Spinal cord (tissue), 10 donors: ENCODE results near the gene WNT7B. TPM values are rescaled to one million over a fixed set of nuclear protein-coding genes. Genes with fewer than 3 reads are reported as not detected.

Experiments
- DNase-seq, 6 donors: peaks; one replicate each; pipeline versions ENCODE4 v3.0.0 to v3.0.0-alpha.2; 2013 to 2015; ENCODE audit warnings: low spot score in 6 of 6, low read depth in 4 of 6
- H3K27ac ChIP-seq: one replicate; pipeline ENCODE4 v1.5.1; 2013; ENCODE audit warnings: low read depth, low read length, control low read depth
- H3K27me3 ChIP-seq: one replicate; pipeline ENCODE4 v1.6.1; 2013; ENCODE audit warnings: low read length; ENCODE audit not compliant: control insufficient read depth, insufficient read depth
- H3K36me3 ChIP-seq: one replicate; pipeline ENCODE4 v1.6.1; 2013; ENCODE audit warnings: low read length; ENCODE audit not compliant: control insufficient read depth, insufficient read depth
- H3K4me1 ChIP-seq: one replicate; pipeline ENCODE4 v1.6.1; 2013; ENCODE audit warnings: low read length; ENCODE audit not compliant: control insufficient read depth, insufficient read depth
- H3K4me3 ChIP-seq: one replicate; pipeline ENCODE4 v1.5.1; 2013; ENCODE audit warnings: low read depth, low read length, control low read depth
- H3K9me3 ChIP-seq: one replicate; pipeline ENCODE4 v1.6.1; 2013; ENCODE audit warnings: low read length; ENCODE audit not compliant: control insufficient read depth, insufficient read depth
- WGBS: methylation state at CpG from one replicate; pipeline ENCODE4 v1.1.5; 2013; ENCODE audit warnings: missing lambda C conversion rate; ENCODE audit not compliant: insufficient coverage; 5-methylcytosine and 5-hydroxymethylcytosine counted together
- polyA plus RNA-seq, 2 donors: library from polyadenylated mRNA; unstranded; fragments of 120-200 nt; gene quantifications; one replicate each; pipeline ENCODE4 v1.2.1, GENCODE V29; 2013; ENCODE audit not compliant: insufficient read length in 2 of 2
- total RNA-seq, 2 donors: library from RNA; depleted of rRNA in 1 of 2; stranded (reverse); fragments of 120-200 nt in 1 of 2; fragments of >200 nt in 1 of 2; gene quantifications; one replicate each; pipeline versions ENCODE4 v1.2.3 to v1.2.4, GENCODE V29; 2013 to 2014
- donor health status: healthy.

WNT7B gene
- total and polyA plus RNA-seq, 4 donors = 2.6 to 24.9 (median 13.3) TPM

DNA sequence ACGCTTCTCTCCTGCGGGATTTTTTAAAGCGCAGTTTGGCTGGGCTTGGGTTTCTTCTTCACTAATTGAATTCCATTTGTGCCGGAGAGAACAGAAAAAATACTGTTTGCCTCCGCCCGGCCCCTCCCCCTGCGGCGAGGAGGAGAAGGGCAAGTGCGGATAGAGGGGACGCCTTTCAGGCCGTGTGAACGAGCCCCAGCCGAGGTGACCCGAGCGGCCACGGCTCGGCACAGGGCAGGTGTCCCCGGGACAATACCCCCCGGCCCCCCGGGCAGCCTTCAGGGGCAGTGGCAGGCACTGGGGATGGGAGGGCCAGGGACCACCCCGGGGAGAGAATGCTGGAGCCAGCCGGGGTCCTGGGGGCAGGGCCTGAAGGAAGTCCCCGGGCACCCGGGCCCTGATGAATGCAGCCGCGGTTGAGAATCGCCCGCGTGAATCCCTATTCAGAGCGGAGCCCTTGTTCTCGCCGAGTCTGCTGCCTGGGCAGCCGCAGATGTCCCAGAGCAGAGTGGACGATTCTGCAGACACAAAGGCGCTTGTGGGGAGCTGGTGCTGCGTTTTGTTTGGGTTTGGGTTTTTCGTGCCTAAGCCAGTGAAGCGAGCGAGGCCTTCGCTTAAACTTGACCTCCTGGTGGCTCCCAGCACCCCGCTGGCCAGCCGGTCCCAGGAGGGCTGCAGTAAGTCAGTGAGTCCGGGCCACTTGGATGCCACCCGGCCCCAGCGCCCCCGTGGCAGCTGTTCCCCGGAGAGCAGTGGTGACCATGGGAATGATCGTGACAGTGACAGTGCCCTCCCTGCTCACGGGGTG, 96.0 kb downstream of the WNT7B start:
- peak overlapping the region; percentile 70 for H3K27ac ChIP-seq

DNA sequence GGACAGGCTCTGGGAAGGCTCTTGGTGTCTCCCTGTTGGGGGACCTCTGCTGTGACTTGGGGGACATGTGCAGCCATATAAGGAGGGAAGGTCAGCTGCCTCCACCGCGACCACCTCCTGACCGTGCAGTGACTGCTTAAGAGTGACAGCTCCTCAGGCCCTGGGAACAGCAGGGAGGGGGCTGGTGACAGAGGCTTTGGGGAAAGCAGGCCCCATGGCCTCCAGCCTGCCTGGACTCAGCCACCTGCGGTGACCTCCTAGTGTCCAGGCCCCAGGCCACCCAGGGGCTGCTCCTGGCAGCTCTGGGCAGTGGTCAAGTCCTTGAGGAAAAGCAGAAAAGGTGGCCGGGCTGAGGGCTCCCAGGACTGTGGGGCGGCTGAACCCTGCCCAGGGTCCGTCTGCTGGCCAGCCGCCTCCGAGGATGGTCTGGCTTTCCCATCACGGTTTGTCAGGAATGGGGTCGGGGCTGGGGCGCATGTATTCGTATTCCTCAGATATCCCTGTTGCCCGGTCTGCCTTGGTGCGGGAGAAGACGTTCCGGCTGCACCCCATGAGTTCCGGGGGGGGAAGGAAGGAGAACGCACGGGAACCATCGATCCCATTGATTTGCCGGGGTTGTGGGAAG, 96.8 kb downstream of the WNT7B start:
- Histone ChIP-seq H3K36me3 (peaks cover 13% of the 10 kb centered on the region), H3K27ac (peak overlapping the region; percentile 70), H3K4me1 (peaks cover 85% of the 10 kb centered on the region), H3K9me3 (no peaks in the 10 kb centered on the region), H3K4me3 (no peak overlapping the region), H3K27me3 (peaks cover 3% of the 10 kb centered on the region)
- DNase-seq = no peak
- 17% methylated on average over 21 of the region's 22 CpGs for WGBS

More for the DNA sequence above, 96.0 kb downstream of the WNT7B start:
- whole genome bisulfite sequencing = 7% methylated on average over 47 of the region's 49 CpGs
- Histone ChIP-seq H3K36me3 (peaks cover 16% of the 10 kb centered on the region), H3K27me3 (peaks cover 3% of the 10 kb centered on the region), H3K4me1 (peaks cover 92% of the 10 kb centered on the region), H3K9me3 (no peaks in the 10 kb centered on the region), H3K4me3 (no peak overlapping the region)
- peak in 2 of 6 donors; percentile 77 to 86 for DNase-seq

DNA sequence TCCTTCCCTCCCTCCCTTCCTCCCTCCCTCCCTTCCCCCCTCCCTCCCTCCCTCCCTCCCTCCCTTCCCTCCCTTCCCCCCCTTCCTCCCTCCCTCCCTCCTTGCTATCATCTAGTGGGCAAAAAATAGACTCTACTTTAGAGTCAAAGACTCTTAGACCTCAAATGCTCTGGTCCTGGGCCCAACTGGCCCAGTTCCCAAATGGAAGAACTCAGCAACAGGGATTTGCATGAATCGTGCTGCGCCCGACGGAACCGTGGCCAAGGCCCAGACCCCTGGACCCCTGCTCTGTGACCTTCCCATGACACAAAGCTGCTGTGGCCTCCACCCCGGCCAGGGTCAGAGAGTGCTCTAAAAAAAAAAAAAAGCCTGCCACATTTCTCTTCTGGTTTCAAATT, 97.4 kb downstream of the WNT7B start:
- 49% methylated on average over 5 of the region's 6 CpGs for WGBS
- no peak overlapping the region for H3K4me3 ChIP-seq
- H3K36me3 ChIP-seq = peaks cover 12% of the 10 kb centered on the region
- H3K27ac ChIP-seq = peak overlapping the region; percentile 70
- H3K27me3 ChIP-seq = peaks cover 3% of the 10 kb centered on the region
- peak in 2 of 6 donors; percentile 53 to 60 for DNase-seq
- H3K4me1 ChIP-seq = peaks cover 79% of the 10 kb centered on the region
- no peaks in the 10 kb centered on the region for H3K9me3 ChIP-seq

DNA sequence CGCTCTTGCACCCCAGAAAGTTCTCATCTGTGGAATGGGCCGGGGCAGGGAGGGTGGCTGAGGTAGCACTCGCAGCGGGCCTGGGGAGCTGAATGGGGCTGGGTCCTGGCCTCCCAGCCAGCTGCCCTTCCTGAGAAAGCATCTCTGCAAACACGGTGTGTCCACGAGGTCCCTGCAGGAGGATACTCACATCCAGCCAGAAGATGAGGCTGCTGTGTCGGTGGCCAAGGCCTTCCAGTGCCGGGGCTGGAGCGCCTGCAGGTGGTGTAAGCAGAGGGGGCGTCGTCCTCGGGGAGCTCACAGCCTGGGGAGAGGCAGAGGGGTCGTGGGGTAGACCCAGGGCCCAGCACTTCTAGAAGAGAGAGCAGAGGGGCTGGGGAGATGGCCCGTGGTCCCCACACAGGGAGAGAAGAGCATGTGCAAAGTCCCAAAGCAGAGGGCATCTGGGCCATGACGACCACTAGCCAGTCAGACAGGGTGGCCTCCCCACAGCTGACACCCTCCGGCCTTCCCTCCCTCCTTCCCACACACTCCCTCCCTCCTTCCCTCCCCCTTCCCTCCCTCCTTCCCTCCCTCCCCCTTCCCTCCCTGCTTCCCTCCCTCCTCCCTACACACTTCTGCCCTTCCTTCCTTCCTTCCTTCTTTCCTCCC, 97.9 kb downstream of the WNT7B start:
- Histone ChIP-seq H3K4me3 (no peak overlapping the region), H3K27ac (peak overlapping the region; percentile 17), H3K27me3 (peaks cover 3% of the 10 kb centered on the region), H3K9me3 (no peaks in the 10 kb centered on the region), H3K4me1 (peaks cover 73% of the 10 kb centered on the region), H3K36me3 (peaks cover 12% of the 10 kb centered on the region)
- 29% methylated on average over 14 of the region's 16 CpGs for WGBS
- no peak for DNase-seq

DNA sequence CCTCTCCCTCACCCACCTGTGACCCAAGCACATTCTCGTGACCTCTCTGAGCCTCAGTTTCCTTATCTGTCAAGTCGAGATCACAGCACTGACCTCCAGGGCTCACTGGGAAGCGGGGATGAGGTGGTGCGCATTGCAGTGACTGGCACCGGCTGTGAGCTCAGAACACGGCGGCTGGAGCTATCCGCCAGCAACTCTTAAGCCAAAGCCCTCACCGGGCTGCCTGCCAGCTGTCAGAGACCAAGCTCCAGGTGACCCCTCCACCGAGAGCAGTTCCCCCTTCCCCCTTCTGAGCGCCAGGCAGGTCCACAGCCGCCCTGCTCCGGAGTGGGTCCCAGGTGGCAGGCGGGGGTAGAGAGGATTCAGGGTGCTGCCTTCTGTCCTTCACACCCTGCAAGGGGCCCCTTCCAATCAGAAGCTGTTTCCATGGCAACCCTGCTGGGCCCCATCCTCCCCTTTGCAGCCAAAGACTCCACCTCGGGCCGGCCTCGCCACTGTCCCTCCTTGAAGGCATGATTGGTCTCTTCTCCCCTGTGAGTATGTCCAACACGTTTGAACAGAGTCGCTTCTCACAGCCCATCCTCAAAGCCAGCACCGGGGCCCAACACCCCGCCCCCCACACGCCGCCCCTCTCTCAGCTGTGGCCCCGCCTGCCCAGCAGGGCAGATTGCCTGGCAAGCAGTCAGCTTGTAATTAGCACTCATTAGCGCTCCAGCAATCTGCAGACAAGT, 98.7 kb downstream of the WNT7B start:
- H3K27ac ChIP-seq = peak overlapping the region; percentile 58

DNA sequence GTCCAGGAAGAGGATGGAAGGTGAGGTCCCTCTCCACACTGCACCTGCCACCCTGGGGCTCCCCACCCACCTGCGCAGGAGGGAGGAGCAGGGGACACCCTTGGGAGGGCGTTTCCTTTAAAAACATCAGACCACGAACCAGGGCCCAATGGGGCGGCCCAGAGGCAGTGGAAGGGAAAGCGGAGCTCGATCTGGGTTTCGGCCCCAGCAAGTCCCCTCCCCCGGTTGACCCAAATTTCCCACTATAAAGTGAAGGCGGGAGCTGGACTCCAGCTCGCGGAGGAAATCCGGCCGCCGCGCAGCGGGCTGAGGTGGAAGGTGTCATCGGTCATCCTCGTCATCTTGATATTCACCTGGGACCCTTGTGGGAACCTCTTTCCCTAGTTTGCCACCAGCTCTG, 99.3 kb downstream of the WNT7B start:
- no peak overlapping the region for H3K27ac ChIP-seq
- peaks cover under 1% of the 10 kb centered on the region for H3K9me3 ChIP-seq
- H3K4me1 ChIP-seq = peaks cover 64% of the 10 kb centered on the region
- DNase-seq = no peak
- peaks cover 3% of the 10 kb centered on the region for H3K27me3 ChIP-seq
- peaks cover 7% of the 10 kb centered on the region for H3K36me3 ChIP-seq
- H3K4me3 ChIP-seq = no peak overlapping the region
- 70% methylated on average over 12 of the region's 18 CpGs for WGBS

More for the DNA sequence above, 98.7 kb downstream of the WNT7B start:
- Histone ChIP-seq H3K4me1 (peaks cover 70% of the 10 kb centered on the region), H3K4me3 (no peak overlapping the region), H3K9me3 (no peaks in the 10 kb centered on the region), H3K36me3 (peaks cover 11% of the 10 kb centered on the region), H3K27me3 (peaks cover 3% of the 10 kb centered on the region)
- WGBS = 4% methylated on average over 20 of the region's 25 CpGs
- DNase-seq = peak in 2 of 6 donors; percentile 90 to 91

DNA sequence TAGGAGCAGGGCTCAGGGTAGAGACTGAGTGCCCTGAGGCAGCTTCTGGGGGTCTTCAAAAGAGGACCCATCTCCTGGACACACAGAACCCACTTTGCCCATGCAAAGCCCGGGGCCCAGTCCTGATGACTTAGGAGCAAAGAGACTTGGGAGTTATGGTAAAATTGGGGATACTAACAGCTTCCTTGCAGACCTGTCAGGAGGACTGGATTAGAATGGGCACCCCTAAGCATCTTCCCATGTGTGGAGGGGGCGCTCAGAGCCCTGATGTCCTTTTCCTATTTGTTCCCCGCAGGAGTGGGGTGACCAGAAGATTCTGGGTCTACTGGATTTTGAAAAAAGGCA, 100.0 kb downstream of the WNT7B start:
- no peak overlapping the region for H3K27ac ChIP-seq
- WGBS = no CpG with 5 or more reads among the region's 3 CpGs
- peaks cover 3% of the 10 kb centered on the region for H3K27me3 ChIP-seq
- H3K4me3 ChIP-seq = no peak overlapping the region
- H3K36me3 ChIP-seq = peaks cover 7% of the 10 kb centered on the region
- peaks cover 5% of the 10 kb centered on the region for H3K9me3 ChIP-seq
- DNase-seq = no peak
- H3K4me1 ChIP-seq = peaks cover 58% of the 10 kb centered on the region

DNA sequence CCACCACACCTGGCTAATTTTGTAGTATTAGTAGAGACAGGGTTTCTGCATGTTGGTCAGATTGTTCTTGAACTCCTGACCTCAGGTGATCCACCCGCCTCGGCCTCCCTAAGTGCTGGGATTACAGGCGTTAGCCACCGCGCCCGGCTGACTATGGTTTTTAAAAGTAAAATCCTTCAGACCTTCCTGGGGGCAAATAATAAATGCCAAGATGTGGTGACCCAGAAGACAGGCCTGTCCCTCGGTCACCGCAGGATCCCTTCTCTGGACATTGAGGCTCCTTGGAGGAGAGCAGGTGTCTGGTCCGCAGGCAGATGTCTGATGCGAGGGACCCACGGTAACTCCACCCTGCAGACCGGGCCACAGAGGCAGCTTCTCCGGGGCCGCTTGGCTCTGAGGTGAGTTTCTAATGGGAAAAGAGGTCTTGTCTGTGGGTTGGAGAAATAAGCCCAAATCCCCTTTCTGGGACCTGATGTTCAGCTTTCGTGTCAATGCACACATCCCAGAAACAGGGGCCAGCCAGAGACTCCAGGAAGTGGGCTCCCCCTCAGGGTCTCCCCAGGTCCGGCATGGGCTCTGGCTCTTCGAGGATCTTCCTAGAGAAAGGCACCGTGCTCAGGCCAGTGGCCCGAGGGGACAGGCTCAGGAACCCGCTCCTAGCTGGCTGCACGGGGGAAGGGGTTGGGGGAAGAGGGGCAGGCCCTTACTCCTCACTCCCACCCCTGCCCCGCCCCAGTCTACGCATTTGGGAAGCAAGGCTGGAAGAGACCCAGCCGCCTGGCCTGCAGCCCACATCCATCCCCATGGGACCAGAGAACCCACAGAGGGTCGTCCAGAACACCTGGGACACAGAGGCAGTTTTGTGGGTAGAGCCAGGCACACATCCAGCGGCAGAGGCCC, 100.6 kb downstream of the WNT7B start:
- Histone ChIP-seq H3K4me1 (peaks cover 52% of the 10 kb centered on the region), H3K9me3 (peaks cover 5% of the 10 kb centered on the region), H3K27me3 (peaks cover 3% of the 10 kb centered on the region), H3K36me3 (peaks cover 7% of the 10 kb centered on the region), H3K4me3 (no peak overlapping the region), H3K27ac (no peak overlapping the region)
- no peak for DNase-seq
- 90% methylated on average over 18 of the region's 26 CpGs for WGBS
